Amygdala (tissue), 56 donors: ENCODE measurements around the gene NR1D2.
"Not testable (repeated sequence)": the region's sequence is repeated elsewhere in the genome, so short reads cannot be mapped to it uniquely, and the experiment has no call there.

Experiments
- DNase-seq, 56 donors: peaks; one replicate each; lab custom pipeline; 2025; lab: John Stamatoyannopoulos, UW

The NR1D2 gene

DNA sequence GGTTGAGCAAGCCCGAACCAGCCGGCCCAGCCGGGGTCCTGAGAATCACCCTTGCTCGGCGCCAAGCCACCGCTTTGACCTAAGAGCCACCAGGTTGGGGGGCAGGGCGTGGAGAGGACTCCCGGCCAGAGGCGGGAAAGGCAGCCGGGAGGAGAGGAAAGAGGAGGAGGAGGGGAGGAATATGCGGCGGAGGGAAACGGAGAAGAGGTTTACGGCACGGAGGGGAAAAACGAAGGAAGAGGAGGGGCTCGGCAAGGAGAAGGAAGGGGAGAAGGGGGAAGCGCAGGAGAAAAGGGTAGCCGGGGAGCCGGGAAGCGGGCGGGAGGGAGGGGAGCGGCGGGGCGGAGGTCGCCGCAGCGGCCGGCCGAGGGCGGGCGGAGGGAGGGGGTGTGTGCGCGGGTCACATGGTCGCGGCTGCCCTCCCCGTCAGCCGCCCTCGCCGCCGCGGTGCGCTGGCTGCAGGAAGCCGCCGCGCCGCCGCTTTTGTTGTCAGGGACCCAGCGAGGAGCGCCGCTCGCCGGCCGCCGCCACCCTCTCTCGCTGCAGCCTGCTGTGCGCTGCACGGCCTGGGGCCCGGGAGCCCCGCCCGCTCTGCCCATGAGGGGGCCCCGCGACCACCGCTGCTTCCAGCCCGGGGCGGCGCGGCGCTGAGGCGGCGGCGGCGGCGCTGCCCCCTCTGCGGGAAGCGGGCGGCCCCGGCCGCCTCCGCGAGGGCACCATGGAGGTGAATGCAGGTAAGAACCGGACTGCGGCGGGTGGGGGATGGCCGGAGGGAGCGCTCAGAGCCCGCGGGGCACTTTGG is at the start of gene NR1D2:
Gene NR1D2, plus strand, starts transcription at position 426 of the 802 bp plus-strand sequence. Its CDS starts 293 bp downstream, at position 719.
- peak in 55 of 56 donors; percentile 31 to 88 (median 72) for DNase-seq

DNA sequence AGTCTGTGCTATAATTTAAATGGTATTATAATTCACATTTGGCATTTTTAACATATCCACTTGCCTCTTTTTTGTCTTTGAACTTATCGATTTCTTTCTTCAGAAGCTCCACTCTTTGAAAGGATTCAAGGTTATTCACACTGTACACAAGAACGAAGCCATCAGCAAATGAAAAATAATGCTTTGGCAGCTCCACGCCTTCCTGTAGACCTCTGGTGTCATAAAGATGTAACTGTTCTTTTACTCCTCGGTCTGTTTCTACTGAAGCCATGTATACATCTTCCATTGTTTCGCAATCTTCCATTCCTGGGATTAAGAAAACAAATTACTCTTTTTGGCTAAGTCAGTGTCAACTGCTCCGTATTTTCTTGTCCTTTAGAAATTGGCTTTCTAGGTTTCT is 44.3 kb upstream of the NR1D2 start:
- DNase-seq: no peak

DNA sequence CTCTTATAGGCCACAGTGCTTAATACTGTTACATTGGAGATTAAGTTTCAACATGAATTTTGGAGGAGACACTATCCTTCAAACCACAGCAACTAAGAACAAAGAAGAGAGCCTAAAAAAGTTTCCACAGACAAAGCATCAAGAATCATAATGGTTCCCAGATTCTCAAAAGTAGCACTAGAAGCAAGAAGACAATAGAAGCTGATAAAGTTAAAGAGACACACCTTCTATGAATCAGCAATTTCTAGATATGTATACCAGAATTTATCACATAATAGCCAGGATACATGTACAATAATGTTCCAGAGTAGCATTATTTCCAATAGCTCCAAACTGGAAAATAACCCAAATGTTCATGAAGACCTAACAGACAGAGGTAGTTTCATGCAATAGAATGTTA is 40.5 kb upstream of the NR1D2 start:
- DNase-seq: no peak

DNA sequence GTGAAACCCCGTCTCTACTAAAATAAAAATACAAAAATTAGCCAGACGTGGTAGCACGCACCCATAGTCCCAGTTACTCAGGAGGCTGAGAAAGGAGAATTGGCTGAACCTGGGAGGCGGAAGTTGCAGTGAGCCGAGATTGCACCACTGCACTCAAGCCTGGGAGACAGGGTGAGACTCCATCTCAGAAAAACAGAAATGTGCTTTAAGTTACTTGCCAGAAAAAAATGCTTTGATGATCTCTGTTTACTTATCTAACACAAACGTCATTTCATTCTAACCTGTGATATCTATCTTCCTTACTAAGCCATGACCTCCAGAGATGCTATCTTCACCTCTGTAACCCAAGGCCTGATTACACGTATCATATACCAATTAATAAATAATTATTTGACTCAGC is 35.7 kb upstream of the NR1D2 start:
- DNase-seq: no peak

DNA sequence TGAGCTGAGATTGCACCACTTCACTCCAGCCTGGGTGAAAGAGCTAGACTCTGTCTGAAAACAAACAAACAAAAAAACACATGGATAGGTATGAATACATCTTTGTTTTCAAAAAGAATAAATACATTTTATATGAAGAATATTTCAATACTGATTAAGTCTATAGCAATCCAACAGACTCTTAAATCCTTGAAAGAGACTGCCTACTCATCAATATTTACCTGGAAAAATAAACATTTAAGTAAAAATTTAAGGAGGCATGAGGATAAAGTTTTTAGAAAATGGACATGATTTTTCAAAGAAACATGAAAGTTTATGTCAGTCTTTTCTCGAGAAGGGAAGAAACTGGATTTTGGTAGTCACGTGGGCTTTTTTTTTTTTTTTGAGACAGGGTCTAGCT is 33.7 kb upstream of the NR1D2 start:
- DNase-seq: no peak

GRCh38 chr3:23912335-23912734 is 32.8 kb upstream of the NR1D2 start:
- DNase-seq: not testable (repeated sequence)

DNA sequence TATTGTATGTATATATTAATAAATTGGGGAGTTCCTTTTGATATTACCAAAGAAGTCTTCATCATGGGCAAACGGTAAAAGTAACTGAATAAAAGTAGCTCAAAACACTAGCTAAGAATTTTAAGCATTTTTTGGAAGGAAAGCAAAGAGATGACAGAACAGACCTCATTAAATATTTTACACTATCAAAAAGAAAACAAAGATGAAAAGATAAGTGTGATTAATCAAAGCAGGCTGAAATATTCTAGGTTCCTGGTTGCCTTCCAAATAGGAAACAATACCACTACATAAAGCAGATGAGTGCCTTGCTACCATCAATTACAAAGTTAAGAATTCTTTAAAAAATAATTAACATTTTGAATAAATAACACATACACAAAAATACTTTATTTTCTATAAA is 31.9 kb upstream of the NR1D2 start:
- no peak for DNase-seq

DNA sequence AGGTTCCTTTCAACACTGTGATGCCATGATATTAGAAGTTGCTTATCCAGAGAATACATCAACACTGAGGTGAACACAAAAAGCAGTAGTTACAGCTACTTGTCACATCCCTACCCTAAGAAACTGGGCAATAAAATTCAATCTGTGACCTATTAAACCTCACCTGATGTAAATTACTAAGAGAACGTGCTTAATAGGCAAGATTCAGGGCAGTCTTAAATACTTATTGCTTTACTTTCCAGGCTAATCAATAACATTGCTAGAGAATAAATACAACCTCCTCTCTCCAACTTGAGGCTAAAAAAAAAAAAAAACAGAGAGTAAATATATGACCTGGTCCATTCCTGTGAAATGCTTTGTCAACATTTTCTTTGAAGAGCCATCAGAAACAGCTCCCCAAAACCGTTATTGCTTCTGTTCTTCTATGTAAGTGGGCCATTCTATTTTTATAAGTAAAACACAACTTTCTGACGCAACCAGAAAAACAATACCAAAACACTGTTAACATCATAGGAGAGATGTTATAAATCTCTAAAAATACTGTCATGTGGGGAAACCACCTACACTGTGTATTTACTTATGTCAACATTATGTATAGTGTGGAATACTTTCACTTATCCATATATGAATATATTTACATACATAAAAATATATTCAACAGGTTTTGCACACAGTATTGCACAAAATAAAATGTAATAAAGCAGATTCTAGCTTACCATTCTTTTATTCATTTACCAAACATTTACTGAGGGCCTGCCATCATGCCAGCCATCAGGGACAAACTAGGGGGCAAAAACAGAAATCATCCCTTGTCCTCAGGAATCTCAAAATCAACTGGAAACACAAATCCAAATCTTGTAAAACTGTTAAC is 31.0 kb upstream of the NR1D2 start:
- no peak for DNase-seq

GRCh38 chr3:23915537-23916108 is 29.5 kb upstream of the NR1D2 start:
- DNase-seq: peak in 12 of 56 donors; percentile 1 to 48 (median 6)

DNA sequence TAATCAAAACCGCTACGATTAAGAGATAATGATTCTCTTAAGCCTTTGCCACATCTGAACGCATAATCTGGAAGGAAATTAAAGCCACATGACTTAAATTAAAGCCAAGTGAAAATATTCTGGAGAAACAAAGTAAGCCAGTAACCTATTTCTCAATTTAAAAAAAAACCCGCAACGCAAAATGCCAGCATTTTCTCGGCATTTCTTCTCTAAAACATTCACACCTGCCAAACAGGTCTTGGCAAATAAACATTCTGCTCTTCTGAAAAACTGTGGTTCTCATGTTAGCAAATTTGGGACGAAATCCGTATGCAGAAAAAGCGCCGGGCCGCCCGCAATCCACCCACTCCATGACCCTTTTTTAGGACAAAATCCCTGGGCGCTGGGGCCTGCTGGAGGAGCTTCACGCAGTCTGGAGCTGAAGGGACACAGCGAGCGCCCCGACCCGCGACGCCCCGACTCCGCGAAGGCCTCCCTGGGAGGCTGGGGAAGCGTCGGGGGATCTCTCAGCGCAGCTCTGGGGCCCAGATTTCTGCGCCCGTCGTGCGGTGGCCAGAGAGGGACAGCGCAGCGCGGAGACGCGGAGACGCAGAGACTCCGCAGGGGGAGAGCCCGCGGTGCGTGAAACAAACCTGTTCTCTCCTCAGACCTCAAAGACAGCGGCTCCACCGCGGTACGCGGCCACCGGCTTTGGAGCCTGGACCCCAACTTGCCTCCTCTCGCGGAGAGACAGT is 28.8 kb upstream of the NR1D2 start:
- peak in 15 of 56 donors; percentile 29 to 79 (median 56) for DNase-seq

DNA sequence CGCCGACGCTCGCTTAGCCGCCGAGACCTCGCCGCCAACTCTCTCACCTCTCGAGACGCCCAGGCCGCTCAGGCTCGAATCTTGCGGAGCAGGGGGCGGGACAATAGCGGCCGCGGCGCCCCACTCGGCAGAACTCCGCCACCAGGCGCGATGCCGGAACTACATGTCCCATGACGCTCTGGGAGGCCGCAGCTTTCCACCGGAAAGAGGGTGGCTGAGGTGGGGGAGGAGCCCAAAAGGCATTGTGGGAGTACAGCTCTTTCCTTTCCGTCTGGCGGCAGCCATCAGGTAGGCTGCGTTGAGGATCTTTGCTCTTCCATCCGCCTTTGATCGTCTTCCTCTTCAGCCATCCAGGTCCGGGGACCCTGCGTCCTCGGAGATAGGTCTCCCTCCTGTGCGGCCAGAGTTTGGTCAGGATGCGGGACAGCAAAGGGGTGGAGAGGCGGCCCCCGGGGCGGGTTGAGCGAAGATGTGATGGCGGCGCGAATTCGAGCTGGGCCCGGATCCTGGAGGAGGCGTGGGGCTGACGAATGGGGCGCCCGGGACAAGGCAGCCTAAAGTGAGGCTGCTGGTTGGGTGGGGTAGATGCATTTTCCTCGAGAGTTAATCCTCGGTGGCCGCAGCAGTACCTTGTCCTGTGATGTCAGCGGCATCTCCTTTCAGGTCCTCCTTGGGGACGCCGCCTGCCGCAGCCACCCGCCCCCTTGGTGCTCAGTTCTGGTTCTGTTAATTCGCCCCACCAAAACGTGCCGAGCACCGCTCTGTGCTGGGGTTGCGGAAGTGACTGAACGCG is 28.0 kb upstream of the NR1D2 start, which contains the start of the genes NKIRAS1 and RPL15:
Gene NKIRAS1, minus strand, starts transcription at position 105 of the 793 bp plus-strand sequence. CDS start 6,086 bp downstream, outside the sequence.
Gene RPL15, plus strand, starts transcription at position 247 of the 793 bp plus-strand sequence. CDS start 728 bp downstream, outside the sequence.
- peak; percentile 63 to 97 (median 93) for DNase-seq

DNA sequence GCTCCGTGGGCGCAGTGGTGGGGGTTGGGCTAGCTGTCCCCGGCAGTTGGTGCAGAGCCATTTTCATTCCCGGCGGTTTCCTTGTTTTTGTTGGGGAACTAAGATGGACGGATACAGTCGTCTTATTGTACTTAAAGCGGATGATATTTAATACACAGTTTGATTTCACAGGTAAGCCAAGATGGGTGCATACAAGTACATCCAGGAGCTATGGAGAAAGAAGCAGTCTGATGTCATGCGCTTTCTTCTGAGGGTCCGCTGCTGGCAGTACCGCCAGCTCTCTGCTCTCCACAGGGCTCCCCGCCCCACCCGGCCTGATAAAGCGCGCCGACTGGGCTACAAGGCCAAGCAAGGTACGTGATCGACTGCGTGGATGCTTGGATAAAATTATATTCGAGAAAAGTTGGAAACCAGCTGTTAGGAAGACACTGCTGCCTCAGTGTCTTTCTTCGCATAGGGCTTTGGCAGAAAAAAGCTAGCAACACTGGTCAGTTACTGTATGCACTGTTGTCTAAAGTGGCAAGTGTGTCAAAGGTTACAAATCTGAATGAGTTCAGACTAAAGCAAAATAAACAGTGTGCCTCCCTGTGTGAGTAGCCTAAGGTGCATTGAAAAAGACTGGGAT is 27.3 kb upstream of the NR1D2 start:
- peak in 1 of 56 donors; percentile 27 for DNase-seq

- not testable (repeated sequence) for DNase-seq
Observed at GRCh38 chr3:23918331-23918730, 26.8 kb upstream of the NR1D2 start.

GRCh38 chr3:23919628-23920027 is 25.5 kb upstream of the NR1D2 start:
- DNase-seq: no peak

GRCh38 chr3:23920151-23920655 is 24.9 kb upstream of the NR1D2 start:
- DNase-seq: no peak

GRCh38 chr3:23921052-23921511 is 24.0 kb upstream of the NR1D2 start:
- DNase-seq: no peak

GRCh38 chr3:23923786-23924185 is 21.3 kb upstream of the NR1D2 start:
- no peak for DNase-seq

GRCh38 chr3:23926246-23926645 is 18.8 kb upstream of the NR1D2 start:
- DNase-seq: no peak
